HepG2 (cell line): ENCODE results near the gene KCNIP4. TPM values are rescaled to one million over a fixed set of nuclear protein-coding genes. Genes with fewer than 3 reads are reported as not detected.

ENCODE experiments used
- ATAC-seq: fragments of 200-7000 bp; cut with Tn5 transposase; 3 replicates; pipeline ENCODE4 v1.9.1; 2020; ENCODE audit warnings: mild to moderate bottlenecking, moderate library complexity
- BruUV-seq: library from RNA; stranded (reverse); fragments of 400-500 nt; replicated peaks from 2 replicates; lab custom pipeline; 2021; lab: Mats Ljungman, UMichigan
- CTCF ChIA-PET: fragments of 300-600 bp; formaldehyde crosslinking; extraction: SDS; loops from one replicate; lab custom pipeline; 2021; ENCODE audit warnings: low total read pairs, inconsistent platforms, low intra/inter-chr PET ratio; lab: Yijun Ruan, JAX
- POLR2A ChIA-PET: fragments of 350-600 bp; sonication (Branson Sonifier 250); formaldehyde crosslinking; loops from one replicate; lab custom pipeline; 2020; ENCODE audit warnings: antibody characterized with exemption, inconsistent platforms; lab: Yijun Ruan, JAX
- DNase-seq: peaks from one replicate; pipeline ENCODE4 v3.0.0-alpha.2; 2015; ENCODE audit warnings: low spot score
- FAIRE-seq: peaks from 3 replicates; lab custom pipeline; 2011; peaks lifted over from hg19 to GRCh38; lab: Jason Lieb, UNC
- H2AFZ ChIP-seq: one replicate; pipeline ENCODE4 v1.6.1; 2011; ENCODE audit warnings: low read length, inconsistent platforms
- H3K27ac ChIP-seq: fragments of 300-600 bp; 3 replicates; pipeline ENCODE4 v1.8.0; 2011; ENCODE audit warnings: mixed run types, mild to moderate bottlenecking, mixed read lengths, low read length, inconsistent platforms; ENCODE audit not compliant: insufficient read depth; ENCODE audit errors: extremely low read length
- H3K27me3 ChIP-seq, 2 experiments: fragments of 200-600 bp in 1 of 2; 2 replicates in 1 of 2; 3 replicates in 1 of 2; pipeline versions ENCODE4 v1.6.0 to v1.8.0; 2011; ENCODE audit warnings: low read length in 2 of 2, mild to moderate bottlenecking in 2 of 2, moderate library complexity in 2 of 2, inconsistent platforms in 1 of 2; ENCODE audit not compliant: insufficient read depth in 2 of 2, control insufficient read depth in 1 of 2
- H3K36me3 ChIP-seq, 2 experiments: fragments of 200-600 bp in 1 of 2; replicated peaks in 1 of 2; 2 replicates in 1 of 2; 3 replicates in 1 of 2; pipeline versions ENCODE4 v1.5.1 to v1.8.0; 2011; ENCODE audit warnings: low read length in 2 of 2, inconsistent platforms in 1 of 2; ENCODE audit not compliant: insufficient read depth in 2 of 2, control insufficient read depth in 1 of 2
- H3K4me1 ChIP-seq: 2 replicates; pipeline ENCODE4 v1.5.1; 2012; ENCODE audit warnings: low read length, inconsistent platforms; ENCODE audit not compliant: insufficient read depth
- H3K4me2 ChIP-seq: 2 replicates; pipeline ENCODE4 v1.6.0; 2011; ENCODE audit warnings: low read depth, low read length, inconsistent platforms
- H3K4me3 ChIP-seq, 3 experiments: fragments of 200-600 bp in 1 of 3; sonication (generic), shearing (Covaris generic) in 1 of 3; replicated peaks in 1 of 3; 2 replicates each; pipeline ENCODE4 v1.5.1; 2011 to 2016; ENCODE audit warnings: low read length in 3 of 3, inconsistent platforms in 2 of 3, low read depth in 2 of 3, mild to moderate bottlenecking in 2 of 3, control low read depth in 1 of 3, mixed read lengths in 1 of 3; ENCODE audit not compliant: insufficient read depth in 1 of 3
- H3K79me2 ChIP-seq: one replicate; pipeline ENCODE4 v1.6.1; 2011; ENCODE audit warnings: low read length, inconsistent platforms; ENCODE audit not compliant: insufficient read depth
- H3K9ac ChIP-seq: 2 replicates; pipeline ENCODE4 v1.6.0; 2011; ENCODE audit warnings: mild to moderate bottlenecking, low read depth, low read length, inconsistent platforms; ENCODE audit not compliant: insufficient read depth
- H3K9me3 ChIP-seq: 2 replicates; pipeline ENCODE4 v1.5.1; 2012; ENCODE audit warnings: mild to moderate bottlenecking, low read length
- H4K20me1 ChIP-seq: 2 replicates; pipeline ENCODE4 v1.6.0; 2011; ENCODE audit warnings: inconsistent platforms, mild to moderate bottlenecking, low read length, moderate library complexity; ENCODE audit not compliant: insufficient read depth
- CHD4 ChIP-seq: fragments of 200-600 bp; sonication (generic); IDR thresholded peaks from 2 replicates; pipeline ENCODE4 v1.7.0; 2017; ENCODE audit warnings: mild to moderate bottlenecking, low read length, borderline replicate concordance
- EHMT2 ChIP-seq: fragments of 200-600 bp; sonication (generic); IDR thresholded peaks from 2 replicates; pipeline ENCODE4 v1.7.0; 2017; ENCODE audit warnings: antibody characterized with exemption, low read depth, low read length, borderline replicate concordance
- HOXA7 ChIP-seq: sonication (generic); formaldehyde crosslinking; IDR thresholded peaks from 2 replicates; pipeline ENCODE4 v1.8.1; 2022; ENCODE audit warnings: mild to moderate bottlenecking, missing genetic modification reagents, moderate library complexity
- KLF9 ChIP-seq: IDR thresholded peaks from 2 replicates; pipeline ENCODE4 v1.6.1; 2016; ENCODE audit warnings: low read depth
- MBD4 ChIP-seq: IDR thresholded peaks from 2 replicates; pipeline ENCODE4 v1.6.1; 2012; ENCODE audit warnings: low read length, inconsistent platforms, borderline replicate concordance
- MED13 ChIP-seq: sonication (generic); formaldehyde crosslinking; IDR thresholded peaks from 2 replicates; pipeline ENCODE4 v1.5.0; 2020; ENCODE audit warnings: missing genetic modification reagents
- MNT ChIP-seq: fragments of 450-650 bp; IDR thresholded peaks from 2 replicates; pipeline ENCODE4 v1.6.1; 2016
- NR2F6 ChIP-seq, 2 experiments: IDR thresholded peaks; 2 replicates each; pipeline ENCODE4 v1.6.1; 2016; ENCODE audit warnings: antibody characterized with exemption in 1 of 2, mild to moderate bottlenecking in 1 of 2
- PCBP1 ChIP-seq: fragments of 200-400 bp; formaldehyde crosslinking; IDR thresholded peaks from 2 replicates; pipeline ENCODE4 v1.6.1; 2017; ENCODE audit warnings: mild to moderate bottlenecking, low read depth, low read length, borderline replicate concordance
- SIN3A ChIP-seq: IDR thresholded peaks from 2 replicates; pipeline ENCODE4 v1.6.1; 2011; ENCODE audit warnings: low read depth, mild to moderate bottlenecking, control low read depth, low read length, borderline replicate concordance
- SIN3B ChIP-seq: fragments of 150-350 bp; IDR thresholded peaks from 2 replicates; pipeline ENCODE4 v1.6.1; 2014; ENCODE audit warnings: low read length
- ZNF274 ChIP-seq: sonication (generic); formaldehyde crosslinking; IDR thresholded peaks from 2 replicates; pipeline ENCODE4 v1.5.1; 2020; ENCODE audit warnings: mild to moderate bottlenecking, missing genetic modification reagents
- ZNF687 ChIP-seq: sonication (generic); formaldehyde crosslinking; IDR thresholded peaks from 2 replicates; pipeline ENCODE4 v1.5.1; 2020; ENCODE audit warnings: mild to moderate bottlenecking, missing genetic modification reagents, moderate library complexity
- WGBS: methylation state at CpG from one replicate; pipeline ENCODE4 v1.1.6; 2017; ENCODE audit warnings: low lambda C conversion rate; 5-methylcytosine and 5-hydroxymethylcytosine counted together
- in situ Hi-C: cut with HindIII; loops from 2 replicates; pipeline ENCODE4 v1.10.0; 2017; ENCODE audit warnings: low pct_unique_long_range_greater_than_20kb; ENCODE audit not compliant: extremely low pct_ligation_motif_present
- intact Hi-C: fragments of 100-400 bp; cut with micrococcal nuclease; formaldehyde crosslinking; loops from one replicate; pipeline ENCODE4 v1.10.0; 2022; ENCODE audit not compliant: unreplicated experiment
- polyA plus RNA-seq, 8 experiments: library from polyadenylated mRNA; depleted of rRNA in 3 of 8; stranded (reverse) in 7 of 8; unstranded in 1 of 8; fragments of >200 nt; fragmentation: Illumina TruSeq in 4 of 8; extraction: Trizol in 4 of 8; gene quantifications; 2 replicates each; pipeline versions ENCODE4 v1.2.1 to v1.2.3, GENCODE V29; 2011 to 2016; ENCODE audit warnings: low read depth in 4 of 8, missing spikeins in 1 of 8, mixed read lengths in 1 of 8; ENCODE audit not compliant: insufficient read depth in 1 of 8
- total RNA-seq, 5 experiments: library from RNA; depleted of rRNA; stranded (reverse); fragments of >200 nt; fragmentation: Illumina TruSeq; extraction: Trizol; gene quantifications; 2 replicates each; pipeline ENCODE4 v1.2.3, GENCODE V29; 2016; ENCODE audit warnings: low read depth in 1 of 5
- TF ChIP-seq, protein P1 (sequence below): sonication (generic); formaldehyde crosslinking; IDR thresholded peaks from 2 replicates; pipeline ENCODE4 v1.9.0; 2022; ENCODE audit warnings: missing genetic modification reagents, mild to moderate bottlenecking, borderline replicate concordance

KCNIP4 gene
- total and polyA plus RNA-seq, 2 of the 13 experiments (the other 11 are each of a cell fraction or from before 2014, with no cell fraction given) = 0.09 TPM; not detected in 1

- TF ChIP-seq MNT (no peak), ZNF687 (CRISPR knock-in tag) (no peak), PCBP1 (no peak), CHD4 (no peak), ZNF274 (no peak)
Observed at GRCh38 chr4:21320034-21320433, 628.5 kb downstream of the KCNIP4 start (continued).

- no peak for FAIRE-seq
Observed at GRCh38 chr4:21307709-21308108, 640.9 kb downstream of the KCNIP4 start.

More at GRCh38 chr4:21307709-21308108, 640.9 kb downstream of the KCNIP4 start:
- Histone ChIP-seq H3K27me3 (peaks cover 0 to 14% of the 10 kb centered on the region in 2 experiments; a peak in 2 of 5 replicates), H3K36me3 (no peaks in the 10 kb centered on the region), H3K9ac (no peak overlapping the region), H4K20me1 (no peaks in the 10 kb centered on the region), H2AFZ (no peak overlapping the region), H3K27ac (no peak overlapping the region), H3K4me1 (no peaks in the 10 kb centered on the region), H3K9me3 (no peaks in the 10 kb centered on the region; the same call in 1 of the 2 replicates), H3K79me2 (no peaks in the 10 kb centered on the region), H3K4me3 (no peak overlapping the region), H3K4me2 (no peak overlapping the region)
- ChIA-PET POLR2A (no interaction called here), CTCF (no interaction called here)
- DNase-seq = no peak
- in situ Hi-C loops = no loop called here
- BruUV-seq = no TSS peak
- ATAC-seq = no peak
- TF ChIP-seq MED13 (CRISPR knock-in tag) (no peak), SIN3A (no peak), KLF9 (CRISPR knock-in tag) (no peak), MBD4 (no peak), NR2F6 (IDR thresholded peaks at IDR 0.05) (no peak), NR2F6 (CRISPR knock-in tag; IDR thresholded peaks at IDR 0.05) (no peak), HOXA7 (CRISPR knock-in tag) (no peak), EHMT2 (no peak), SIN3B (no peak)
- TF ChIP-seq, protein P1, sequence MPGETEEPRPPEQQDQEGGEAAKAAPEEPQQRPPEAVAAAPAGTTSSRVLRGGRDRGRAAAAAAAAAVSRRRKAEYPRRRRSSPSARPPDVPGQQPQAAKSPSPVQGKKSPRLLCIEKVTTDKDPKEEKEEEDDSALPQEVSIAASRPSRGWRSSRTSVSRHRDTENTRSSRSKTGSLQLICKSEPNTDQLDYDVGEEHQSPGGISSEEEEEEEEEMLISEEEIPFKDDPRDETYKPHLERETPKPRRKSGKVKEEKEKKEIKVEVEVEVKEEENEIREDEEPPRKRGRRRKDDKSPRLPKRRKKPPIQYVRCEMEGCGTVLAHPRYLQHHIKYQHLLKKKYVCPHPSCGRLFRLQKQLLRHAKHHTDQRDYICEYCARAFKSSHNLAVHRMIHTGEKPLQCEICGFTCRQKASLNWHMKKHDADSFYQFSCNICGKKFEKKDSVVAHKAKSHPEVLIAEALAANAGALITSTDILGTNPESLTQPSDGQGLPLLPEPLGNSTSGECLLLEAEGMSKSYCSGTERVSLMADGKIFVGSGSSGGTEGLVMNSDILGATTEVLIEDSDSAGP (CRISPR knock-in tag) = no peak
- intact Hi-C loops = no loop called here
- WGBS = 2% methylated on average over 3 of the region's 3 CpGs
